Astrocyte (in vitro differentiated cells and primary cell): ENCODE measurements around the gene DDAH1. TPM values are rescaled to one million over a fixed set of nuclear protein-coding genes. Genes with fewer than 3 reads are reported as not detected.

Experiments
- DNase-seq: peaks from one replicate; pipeline ENCODE4 v3.0.0-alpha.2; 2010; ENCODE audit warnings: low read depth
- FAIRE-seq: peaks from 2 replicates; lab custom pipeline; 2011; peaks lifted over from hg19 to GRCh38; lab: Jason Lieb, UNC
- H2AFZ ChIP-seq: 2 replicates; pipeline ENCODE4 v1.6.0; 2012; ENCODE audit warnings: low read depth, low read length, inconsistent platforms
- H3K27ac ChIP-seq: 2 replicates; pipeline ENCODE4 v1.5.1; 2011; ENCODE audit warnings: low read depth, low read length, inconsistent platforms
- H3K27me3 ChIP-seq: 2 replicates; pipeline ENCODE4 v1.6.0; 2011; ENCODE audit warnings: low read length, inconsistent platforms; ENCODE audit not compliant: insufficient read depth
- H3K36me3 ChIP-seq: 2 replicates; pipeline ENCODE4 v1.5.1; 2011; ENCODE audit warnings: low read length, inconsistent platforms; ENCODE audit not compliant: insufficient read depth
- H3K4me1 ChIP-seq: 2 replicates; pipeline ENCODE4 v1.5.1; 2011; ENCODE audit warnings: low read length, inconsistent platforms; ENCODE audit not compliant: insufficient read depth
- H3K4me2 ChIP-seq: 2 replicates; pipeline ENCODE4 v1.6.0; 2012; ENCODE audit warnings: low read length, inconsistent platforms
- H3K4me3 ChIP-seq: 2 replicates; pipeline ENCODE4 v1.5.1; 2011; ENCODE audit warnings: low read depth, mild to moderate bottlenecking, low read length, inconsistent platforms; ENCODE audit not compliant: insufficient read depth
- H3K79me2 ChIP-seq: 2 replicates; pipeline ENCODE4 v1.6.0; 2012; ENCODE audit warnings: mild to moderate bottlenecking, low read length, inconsistent platforms; ENCODE audit not compliant: insufficient read depth
- H3K9ac ChIP-seq: 2 replicates; pipeline ENCODE4 v1.6.0; 2012; ENCODE audit warnings: mild to moderate bottlenecking, low read length, inconsistent platforms
- H3K9me3 ChIP-seq: 2 replicates; pipeline ENCODE4 v1.5.1; 2012; ENCODE audit warnings: low read depth, mild to moderate bottlenecking, low read length, inconsistent platforms; ENCODE audit not compliant: insufficient read depth
- H4K20me1 ChIP-seq: 2 replicates; pipeline ENCODE4 v1.6.0; 2012; ENCODE audit warnings: low read length, inconsistent platforms; ENCODE audit not compliant: insufficient read depth
- H3K27ac Mint-ChIP-seq: one replicate; pipeline ENCODE4 v1.8.0; 2021; ENCODE audit warnings: mild to moderate bottlenecking, mixed read lengths; ENCODE audit not compliant: unreplicated experiment
- H3K27me3 Mint-ChIP-seq: one replicate; pipeline ENCODE4 v1.8.0; 2021; ENCODE audit warnings: low read depth, mixed read lengths; ENCODE audit not compliant: unreplicated experiment
- H3K36me3 Mint-ChIP-seq: one replicate; pipeline ENCODE4 v1.8.0; 2021; ENCODE audit warnings: low read depth, mixed read lengths; ENCODE audit not compliant: unreplicated experiment
- H3K4me1 Mint-ChIP-seq: one replicate; pipeline ENCODE4 v1.8.0; 2021; ENCODE audit warnings: low read depth, mixed read lengths; ENCODE audit not compliant: unreplicated experiment
- H3K4me3 Mint-ChIP-seq: one replicate; pipeline ENCODE4 v1.8.0; 2021; ENCODE audit warnings: mild to moderate bottlenecking, moderate library complexity, mixed read lengths; ENCODE audit not compliant: unreplicated experiment
- H3K9me3 Mint-ChIP-seq: one replicate; pipeline ENCODE4 v1.8.0; 2021; ENCODE audit warnings: mild to moderate bottlenecking, mixed read lengths; ENCODE audit not compliant: unreplicated experiment
- EZH2 ChIP-seq: IDR thresholded peaks from 2 replicates; pipeline ENCODE4 v1.6.1; 2012; ENCODE audit warnings: mild to moderate bottlenecking, low read length, inconsistent platforms; ENCODE audit not compliant: insufficient read depth
- total RNA-seq: library from RNA; stranded (reverse); gene quantifications from 2 replicates; pipeline ENCODE4 v1.2.1, GENCODE V29; 2021
- TF ChIP-seq, protein P1 (sequence below): IDR thresholded peaks from 2 replicates; pipeline ENCODE4 v1.5.1; 2011; ENCODE audit warnings: low read depth, mild to moderate bottlenecking, inconsistent platforms, low read length, moderate library complexity; ENCODE audit not compliant: insufficient read depth

DDAH1 gene
- total RNA-seq, 1 donor from 2014 or later, result 112 TPM

- Histone ChIP-seq H3K4me3 (no peak overlapping the region), H3K4me1 (peaks cover 9% of the 10 kb centered on the region), H3K9me3 (no peaks in the 10 kb centered on the region), H3K27ac (no peak overlapping the region), H3K27me3 (no peaks in the 10 kb centered on the region), H3K4me2 (no peak overlapping the region), H3K9ac (no peak overlapping the region), H3K36me3 (no peaks in the 10 kb centered on the region), H4K20me1 (no peaks in the 10 kb centered on the region), H3K79me2 (no peaks in the 10 kb centered on the region), H2AFZ (no peak overlapping the region)
- no peaks in the 10 kb centered on the region for H3K9me3 Mint-ChIP-seq
- no peaks in the 10 kb centered on the region for H3K36me3 Mint-ChIP-seq
- no peak for DNase-seq
- no peak overlapping the region for H3K4me3 Mint-ChIP-seq
- FAIRE-seq, result no peak
- peaks cover 5% of the 10 kb centered on the region for H3K4me1 Mint-ChIP-seq
- TF ChIP-seq, protein P1, sequence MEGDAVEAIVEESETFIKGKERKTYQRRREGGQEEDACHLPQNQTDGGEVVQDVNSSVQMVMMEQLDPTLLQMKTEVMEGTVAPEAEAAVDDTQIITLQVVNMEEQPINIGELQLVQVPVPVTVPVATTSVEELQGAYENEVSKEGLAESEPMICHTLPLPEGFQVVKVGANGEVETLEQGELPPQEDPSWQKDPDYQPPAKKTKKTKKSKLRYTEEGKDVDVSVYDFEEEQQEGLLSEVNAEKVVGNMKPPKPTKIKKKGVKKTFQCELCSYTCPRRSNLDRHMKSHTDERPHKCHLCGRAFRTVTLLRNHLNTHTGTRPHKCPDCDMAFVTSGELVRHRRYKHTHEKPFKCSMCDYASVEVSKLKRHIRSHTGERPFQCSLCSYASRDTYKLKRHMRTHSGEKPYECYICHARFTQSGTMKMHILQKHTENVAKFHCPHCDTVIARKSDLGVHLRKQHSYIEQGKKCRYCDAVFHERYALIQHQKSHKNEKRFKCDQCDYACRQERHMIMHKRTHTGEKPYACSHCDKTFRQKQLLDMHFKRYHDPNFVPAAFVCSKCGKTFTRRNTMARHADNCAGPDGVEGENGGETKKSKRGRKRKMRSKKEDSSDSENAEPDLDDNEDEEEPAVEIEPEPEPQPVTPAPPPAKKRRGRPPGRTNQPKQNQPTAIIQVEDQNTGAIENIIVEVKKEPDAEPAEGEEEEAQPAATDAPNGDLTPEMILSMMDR, result no peak
- no peak for TF ChIP-seq EZH2
- peaks cover 6% of the 10 kb centered on the region for H3K27me3 Mint-ChIP-seq
- H3K27ac Mint-ChIP-seq, result no peak overlapping the region
Observed at GRCh38 chr1:85306236-85306635, 158.7 kb downstream of the DDAH1 start.

DNA sequence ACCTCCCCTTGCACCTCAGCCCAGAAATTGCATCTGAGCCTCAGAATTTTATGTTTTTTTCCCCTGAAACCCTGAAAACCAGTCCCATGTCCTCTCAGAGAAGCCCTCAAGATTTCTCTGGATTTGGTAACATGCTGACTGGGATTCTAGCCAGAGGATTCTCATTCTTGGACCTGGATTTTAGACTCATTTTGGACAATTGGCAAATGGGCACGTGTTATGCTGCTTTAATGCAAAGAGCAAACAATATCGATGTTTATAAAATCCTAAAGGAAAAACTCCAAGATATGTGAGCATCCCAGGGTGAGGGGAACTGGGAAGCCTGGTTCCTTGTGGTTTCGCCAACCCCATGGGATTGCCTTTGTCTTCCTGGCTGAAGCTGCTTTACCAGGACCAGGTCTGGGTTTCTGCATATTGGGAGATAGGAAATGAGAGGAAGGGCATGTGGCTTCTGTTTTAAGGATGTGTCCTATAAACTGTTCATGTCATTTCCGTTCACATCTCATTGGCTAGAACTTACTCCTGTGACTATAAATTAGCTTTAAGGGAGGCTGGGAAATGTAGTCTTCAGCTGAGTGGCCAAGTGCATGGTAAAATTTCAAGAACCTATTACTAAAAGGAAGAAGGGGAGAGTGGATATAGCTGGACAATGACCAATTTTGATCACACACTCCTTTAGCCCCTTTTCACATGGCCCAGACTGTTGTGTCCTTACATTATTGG, 161.4 kb downstream of the DDAH1 start:
- H3K27ac ChIP-seq, result no peak overlapping the region
- H3K27ac Mint-ChIP-seq, result no peak overlapping the region
- no peaks in the 10 kb centered on the region for H3K79me2 ChIP-seq
- no peak for DNase-seq
- H3K4me2 ChIP-seq, result no peak overlapping the region
- no peak overlapping the region for H3K9ac ChIP-seq
- peaks cover 5% of the 10 kb centered on the region for H3K4me1 Mint-ChIP-seq
- no peak overlapping the region for H2AFZ ChIP-seq
- FAIRE-seq, result no peak
- H3K36me3 ChIP-seq, result no peaks in the 10 kb centered on the region
- no peaks in the 10 kb centered on the region for H4K20me1 ChIP-seq
- H3K36me3 Mint-ChIP-seq, result no peaks in the 10 kb centered on the region
- H3K4me3 Mint-ChIP-seq, result no peak overlapping the region
- peaks cover 11% of the 10 kb centered on the region for H3K4me1 ChIP-seq
- no peak overlapping the region for H3K4me3 ChIP-seq
- no peaks in the 10 kb centered on the region for H3K27me3 ChIP-seq
- peaks cover 6% of the 10 kb centered on the region for H3K27me3 Mint-ChIP-seq
- H3K9me3 ChIP-seq, result no peaks in the 10 kb centered on the region
- TF ChIP-seq EZH2, result no peak
- TF ChIP-seq, protein P1, result no peak
- H3K9me3 Mint-ChIP-seq, result no peaks in the 10 kb centered on the region

GRCh38 chr1:85300140-85300539, 164.8 kb downstream of the DDAH1 start:
- Histone ChIP-seq H3K36me3 (no peaks in the 10 kb centered on the region), H3K79me2 (no peaks in the 10 kb centered on the region), H3K4me2 (no peak overlapping the region), H3K27ac (no peak overlapping the region), H3K4me1 (peaks cover 33% of the 10 kb centered on the region), H3K9me3 (no peaks in the 10 kb centered on the region), H4K20me1 (no peaks in the 10 kb centered on the region), H2AFZ (no peak overlapping the region), H3K4me3 (no peak overlapping the region), H3K9ac (no peak overlapping the region), H3K27me3 (no peaks in the 10 kb centered on the region)
- Mint-ChIP-seq H3K9me3 (no peaks in the 10 kb centered on the region), H3K27ac (peak overlapping the region; percentile 30), H3K4me3 (no peak overlapping the region), H3K36me3 (no peaks in the 10 kb centered on the region), H3K27me3 (peaks cover 6% of the 10 kb centered on the region), H3K4me1 (peaks cover 23% of the 10 kb centered on the region)
- FAIRE-seq, result no peak
- TF ChIP-seq EZH2, result no peak
- TF ChIP-seq, protein P1, result no peak
- no peak for DNase-seq
